ENCODE measurements around the gene SAFB2. TPM values are rescaled to one million over a fixed set of nuclear protein-coding genes. Genes with fewer than 3 reads are reported as not detected.

Gene SAFB2
- total and polyA plus RNA-seq, 2 of the 13 experiments (the other 11 are each of a cell fraction or from before 2014, with no cell fraction given) = 11.2 to 31.5 TPM

DNA sequence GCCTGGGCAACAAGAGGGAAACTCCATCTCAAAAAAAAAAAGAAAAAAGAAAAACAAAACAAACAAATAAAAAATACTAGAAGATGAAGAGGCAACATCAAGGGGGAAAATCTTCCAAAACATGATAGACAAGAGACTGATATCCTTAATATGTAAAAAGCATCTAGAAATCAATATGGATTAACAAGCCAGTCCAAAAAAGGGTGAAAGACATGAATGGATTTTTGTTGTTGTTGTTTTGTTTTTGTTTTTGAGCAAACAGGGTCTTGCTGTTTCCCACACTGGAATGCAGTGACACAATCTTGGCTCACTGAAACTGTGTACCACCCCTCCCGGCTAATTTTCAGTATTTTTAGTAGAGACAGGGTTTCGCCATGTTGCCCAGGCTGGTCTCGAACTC lies 50.8 kb downstream of the SAFB2 start:
- Histone ChIP-seq H3K9ac (ENCODE audit: insufficient read depth, low read depth, low read length) (no peak overlapping the region), H3K4me3 (replicated peaks in 1 of 3; ENCODE audit: insufficient read depth in 1 of 3, low read depth in 2 of 3, low read length in 3 of 3) (no peak overlapping the region), H3K79me2 (ENCODE audit: insufficient read depth, low read length) (no peaks in the 10 kb centered on the region), H3K27ac (ENCODE audit: extremely low read length, insufficient read depth, low read length) (no peak overlapping the region), H2AFZ (ENCODE audit: low read length) (no peak overlapping the region), H3K27me3 (ENCODE audit: control insufficient read depth in 1 of 2, insufficient read depth in 2 of 2, low read length in 2 of 2) (peaks cover 3 to 10% of the 10 kb centered on the region in 2 experiments; a peak in 2 of 5 replicates), H3K36me3 (replicated peaks in 1 of 2; ENCODE audit: control insufficient read depth in 1 of 2, insufficient read depth in 2 of 2, low read length in 2 of 2) (no peaks in the 10 kb centered on the region), H3K9me3 (ENCODE audit: low read length) (no peaks in the 10 kb centered on the region), H4K20me1 (ENCODE audit: insufficient read depth, low read length) (no peaks in the 10 kb centered on the region), H3K4me2 (ENCODE audit: low read depth, low read length) (no peak overlapping the region), H3K4me1 (ENCODE audit: insufficient read depth, low read length) (peaks cover 6% of the 10 kb centered on the region; the same call in 1 of the 2 replicates)
- 47% methylated on average over 3 of the region's 3 CpGs for WGBS (ENCODE audit: low lambda C conversion rate)
- in situ Hi-C loops (cut with HindIII; ENCODE audit: extremely low pct_ligation_motif_present, low pct_unique_long_range_greater_than_20kb) (no loop called here), intact Hi-C loops (cut with micrococcal nuclease; ENCODE audit: unreplicated experiment) (no loop called here)
- no peak for FAIRE-seq
- no peak for ATAC-seq
- ChIA-PET POLR2A (interaction anchor here (1.2 kb wide), 1 partner anchor 10 kb away, joined by 3 read pairs; no protein-coding TSS in a partner anchor), CTCF (ENCODE audit: low intra/inter-chr PET ratio, low total read pairs) (no interaction called here)
- no TSS peak for BruUV-seq (replicated peaks)
- no peak for DNase-seq (ENCODE audit: low spot score)
- TF ChIP-seq ZNF337 (CRISPR knock-in tag; IDR thresholded peaks at IDR 0.05; ENCODE audit: borderline replicate concordance, low read depth) = no peak
- TF ChIP-seq SMAD1 (CRISPR knock-in tag; IDR thresholded peaks at IDR 0.05; ENCODE audit: borderline replicate concordance, low read depth) = no peak
- TF ChIP-seq YEATS4 (CRISPR knock-in tag; IDR thresholded peaks at IDR 0.05; ENCODE audit: borderline replicate concordance) = no peak
- TF ChIP-seq ZNF768 (CRISPR knock-in tag; IDR thresholded peaks at IDR 0.05) = no peak
- no peak for TF ChIP-seq MIER2 (CRISPR knock-in tag; IDR thresholded peaks at IDR 0.05)
- TF ChIP-seq, protein P1, sequence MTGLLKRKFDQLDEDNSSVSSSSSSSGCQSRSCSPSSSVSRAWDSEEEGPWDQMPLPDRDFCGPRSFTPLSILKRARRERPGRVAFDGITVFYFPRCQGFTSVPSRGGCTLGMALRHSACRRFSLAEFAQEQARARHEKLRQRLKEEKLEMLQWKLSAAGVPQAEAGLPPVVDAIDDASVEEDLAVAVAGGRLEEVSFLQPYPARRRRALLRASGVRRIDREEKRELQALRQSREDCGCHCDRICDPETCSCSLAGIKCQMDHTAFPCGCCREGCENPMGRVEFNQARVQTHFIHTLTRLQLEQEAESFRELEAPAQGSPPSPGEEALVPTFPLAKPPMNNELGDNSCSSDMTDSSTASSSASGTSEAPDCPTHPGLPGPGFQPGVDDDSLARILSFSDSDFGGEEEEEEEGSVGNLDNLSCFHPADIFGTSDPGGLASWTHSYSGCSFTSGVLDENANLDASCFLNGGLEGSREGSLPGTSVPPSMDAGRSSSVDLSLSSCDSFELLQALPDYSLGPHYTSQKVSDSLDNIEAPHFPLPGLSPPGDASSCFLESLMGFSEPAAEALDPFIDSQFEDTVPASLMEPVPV (CRISPR knock-in tag; IDR thresholded peaks at IDR 0.05) = no peak
- no peak for TF ChIP-seq ZNF616 (CRISPR knock-in tag; IDR thresholded peaks at IDR 0.05; ENCODE audit: low read depth)
- no peak for TF ChIP-seq JUND (CRISPR knock-in tag; IDR thresholded peaks at IDR 0.05)
- TF ChIP-seq BRCA1 (CRISPR knock-in tag; IDR thresholded peaks at IDR 0.05) = no peak
- TF ChIP-seq, protein P2, sequence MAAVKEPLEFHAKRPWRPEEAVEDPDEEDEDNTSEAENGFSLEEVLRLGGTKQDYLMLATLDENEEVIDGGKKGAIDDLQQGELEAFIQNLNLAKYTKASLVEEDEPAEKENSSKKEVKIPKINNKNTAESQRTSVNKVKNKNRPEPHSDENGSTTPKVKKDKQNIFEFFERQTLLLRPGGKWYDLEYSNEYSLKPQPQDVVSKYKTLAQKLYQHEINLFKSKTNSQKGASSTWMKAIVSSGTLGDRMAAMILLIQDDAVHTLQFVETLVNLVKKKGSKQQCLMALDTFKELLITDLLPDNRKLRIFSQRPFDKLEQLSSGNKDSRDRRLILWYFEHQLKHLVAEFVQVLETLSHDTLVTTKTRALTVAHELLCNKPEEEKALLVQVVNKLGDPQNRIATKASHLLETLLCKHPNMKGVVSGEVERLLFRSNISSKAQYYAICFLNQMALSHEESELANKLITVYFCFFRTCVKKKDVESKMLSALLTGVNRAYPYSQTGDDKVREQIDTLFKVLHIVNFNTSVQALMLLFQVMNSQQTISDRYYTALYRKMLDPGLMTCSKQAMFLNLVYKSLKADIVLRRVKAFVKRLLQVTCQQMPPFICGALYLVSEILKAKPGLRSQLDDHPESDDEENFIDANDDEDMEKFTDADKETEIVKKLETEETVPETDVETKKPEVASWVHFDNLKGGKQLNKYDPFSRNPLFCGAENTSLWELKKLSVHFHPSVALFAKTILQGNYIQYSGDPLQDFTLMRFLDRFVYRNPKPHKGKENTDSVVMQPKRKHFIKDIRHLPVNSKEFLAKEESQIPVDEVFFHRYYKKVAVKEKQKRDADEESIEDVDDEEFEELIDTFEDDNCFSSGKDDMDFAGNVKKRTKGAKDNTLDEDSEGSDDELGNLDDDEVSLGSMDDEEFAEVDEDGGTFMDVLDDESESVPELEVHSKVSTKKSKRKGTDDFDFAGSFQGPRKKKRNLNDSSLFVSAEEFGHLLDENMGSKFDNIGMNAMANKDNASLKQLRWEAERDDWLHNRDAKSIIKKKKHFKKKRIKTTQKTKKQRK (IDR thresholded peaks at IDR 0.05; ENCODE audit: low read length) = no peak
- TF ChIP-seq NR3C1 (CRISPR knock-in tag; IDR thresholded peaks at IDR 0.05) = no peak
- TF ChIP-seq ZNF572 (CRISPR knock-in tag; IDR thresholded peaks at IDR 0.05) = no peak
- TF ChIP-seq, protein P3, sequence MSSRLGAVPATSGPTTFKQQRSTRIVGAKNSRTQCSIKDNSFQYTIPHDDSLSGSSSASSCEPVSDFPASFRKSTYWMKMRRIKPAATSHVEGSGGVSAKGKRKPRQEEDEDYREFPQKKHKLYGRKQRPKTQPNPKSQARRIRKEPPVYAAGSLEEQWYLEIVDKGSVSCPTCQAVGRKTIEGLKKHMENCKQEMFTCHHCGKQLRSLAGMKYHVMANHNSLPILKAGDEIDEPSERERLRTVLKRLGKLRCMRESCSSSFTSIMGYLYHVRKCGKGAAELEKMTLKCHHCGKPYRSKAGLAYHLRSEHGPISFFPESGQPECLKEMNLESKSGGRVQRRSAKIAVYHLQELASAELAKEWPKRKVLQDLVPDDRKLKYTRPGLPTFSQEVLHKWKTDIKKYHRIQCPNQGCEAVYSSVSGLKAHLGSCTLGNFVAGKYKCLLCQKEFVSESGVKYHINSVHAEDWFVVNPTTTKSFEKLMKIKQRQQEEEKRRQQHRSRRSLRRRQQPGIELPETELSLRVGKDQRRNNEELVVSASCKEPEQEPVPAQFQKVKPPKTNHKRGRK (CRISPR knock-in tag; IDR thresholded peaks at IDR 0.05) = no peak
- no peak for TF ChIP-seq ZNF33A (CRISPR knock-in tag; IDR thresholded peaks at IDR 0.05; ENCODE audit: borderline replicate concordance)
- TF ChIP-seq, protein P4, sequence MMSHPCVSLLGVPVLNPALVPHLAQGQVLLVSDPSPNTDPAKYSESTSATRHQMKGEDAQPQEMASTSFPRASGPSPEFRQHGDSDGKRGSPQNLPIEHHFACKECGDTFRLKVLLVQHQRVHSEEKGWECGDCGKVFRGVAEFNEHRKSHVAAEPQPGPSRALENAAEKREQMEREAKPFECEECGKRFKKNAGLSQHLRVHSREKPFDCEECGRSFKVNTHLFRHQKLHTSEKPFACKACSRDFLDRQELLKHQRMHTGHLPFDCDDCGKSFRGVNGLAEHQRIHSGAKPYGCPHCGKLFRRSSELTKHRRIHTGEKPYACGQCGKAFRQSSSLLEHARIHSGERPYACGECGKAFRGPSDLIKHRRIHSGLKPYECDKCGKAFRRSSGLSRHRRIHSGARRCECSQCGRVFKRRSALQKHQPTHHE (CRISPR knock-in tag; IDR thresholded peaks at IDR 0.05; ENCODE audit: borderline replicate concordance) = no peak
